ENCODE measurements around the gene RIN1.

The RIN1 gene

DNA sequence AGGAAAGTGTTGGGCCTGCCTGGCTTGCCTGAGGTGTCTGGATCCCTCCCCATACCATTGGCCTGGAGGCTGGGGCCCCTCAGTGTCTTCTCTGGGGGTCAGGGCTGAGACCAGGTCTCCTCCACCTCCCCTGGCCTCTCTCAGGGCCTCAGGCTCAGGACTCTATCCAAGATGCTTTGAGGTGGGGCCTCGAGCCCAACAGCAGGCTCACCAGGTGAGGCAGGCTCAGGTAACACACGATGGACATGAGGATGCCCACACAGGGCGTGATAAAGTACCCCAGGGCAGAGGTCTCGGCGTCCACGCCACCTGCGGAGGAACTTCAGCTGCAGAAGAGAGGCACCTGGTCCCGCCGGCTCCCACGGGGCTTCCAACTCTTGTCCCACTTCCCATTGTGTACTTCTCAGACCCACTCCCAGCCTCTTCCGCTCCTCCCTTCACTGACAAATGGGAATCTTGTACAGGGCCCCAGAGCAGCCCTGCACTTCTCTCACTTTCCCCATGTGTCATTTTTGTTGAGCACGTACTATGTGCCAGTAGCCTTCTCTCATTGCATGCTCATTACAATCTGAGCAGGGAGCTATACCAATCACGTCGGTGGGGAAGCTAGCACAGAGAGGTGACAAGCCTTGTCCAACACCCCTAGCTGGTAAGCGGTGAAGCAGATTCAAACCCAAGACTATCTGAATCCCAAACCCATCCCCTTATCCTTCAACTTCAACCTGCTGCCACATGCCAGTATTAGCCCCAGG lies 31.5 kb upstream of the RIN1 start:
- 95 to 96% methylated on average over 15 of the region's 15 CpGs for WGBS, 2 experiments
- no peaks in the 10 kb centered on the region for H3K27me3 ChIP-seq (ENCODE audit: control insufficient read depth, insufficient read depth, low read length, poor library complexity, severe bottlenecking)
- H3K9me3 ChIP-seq (ENCODE audit: control insufficient read depth, low read length) = no peaks in the 10 kb centered on the region
- no peak overlapping the region for H3K27ac ChIP-seq (ENCODE audit: insufficient read depth, low read depth, low read length, poor library complexity, severe bottlenecking)
- H3K36me3 ChIP-seq (ENCODE audit: control insufficient read depth, insufficient read depth, low read length) = peaks cover 11% of the 10 kb centered on the region
- no peak overlapping the region for H3K4me3 ChIP-seq (ENCODE audit: insufficient read depth, low read depth, low read length)
- H3K4me1 ChIP-seq (ENCODE audit: control insufficient read depth, insufficient read depth, low read length) = no peaks in the 10 kb centered on the region

- Histone ChIP-seq H3K27ac (ENCODE audit: insufficient read depth, low read depth, low read length, poor library complexity, severe bottlenecking) (no peak overlapping the region), H3K36me3 (ENCODE audit: control insufficient read depth, insufficient read depth, low read length) (peaks cover 11% of the 10 kb centered on the region), H3K4me1 (ENCODE audit: control insufficient read depth, insufficient read depth, low read length) (no peaks in the 10 kb centered on the region), H3K27me3 (ENCODE audit: control insufficient read depth, insufficient read depth, low read length, poor library complexity, severe bottlenecking) (no peaks in the 10 kb centered on the region), H3K4me3 (ENCODE audit: insufficient read depth, low read depth, low read length) (no peak overlapping the region), H3K9me3 (ENCODE audit: control insufficient read depth, low read length) (no peaks in the 10 kb centered on the region)
- 95% methylated on average over 8 of the region's 8 CpGs for WGBS, 2 experiments
Measured at GRCh38 chr11:66366844-66367477, 30.7 kb upstream of the RIN1 start.

DNA sequence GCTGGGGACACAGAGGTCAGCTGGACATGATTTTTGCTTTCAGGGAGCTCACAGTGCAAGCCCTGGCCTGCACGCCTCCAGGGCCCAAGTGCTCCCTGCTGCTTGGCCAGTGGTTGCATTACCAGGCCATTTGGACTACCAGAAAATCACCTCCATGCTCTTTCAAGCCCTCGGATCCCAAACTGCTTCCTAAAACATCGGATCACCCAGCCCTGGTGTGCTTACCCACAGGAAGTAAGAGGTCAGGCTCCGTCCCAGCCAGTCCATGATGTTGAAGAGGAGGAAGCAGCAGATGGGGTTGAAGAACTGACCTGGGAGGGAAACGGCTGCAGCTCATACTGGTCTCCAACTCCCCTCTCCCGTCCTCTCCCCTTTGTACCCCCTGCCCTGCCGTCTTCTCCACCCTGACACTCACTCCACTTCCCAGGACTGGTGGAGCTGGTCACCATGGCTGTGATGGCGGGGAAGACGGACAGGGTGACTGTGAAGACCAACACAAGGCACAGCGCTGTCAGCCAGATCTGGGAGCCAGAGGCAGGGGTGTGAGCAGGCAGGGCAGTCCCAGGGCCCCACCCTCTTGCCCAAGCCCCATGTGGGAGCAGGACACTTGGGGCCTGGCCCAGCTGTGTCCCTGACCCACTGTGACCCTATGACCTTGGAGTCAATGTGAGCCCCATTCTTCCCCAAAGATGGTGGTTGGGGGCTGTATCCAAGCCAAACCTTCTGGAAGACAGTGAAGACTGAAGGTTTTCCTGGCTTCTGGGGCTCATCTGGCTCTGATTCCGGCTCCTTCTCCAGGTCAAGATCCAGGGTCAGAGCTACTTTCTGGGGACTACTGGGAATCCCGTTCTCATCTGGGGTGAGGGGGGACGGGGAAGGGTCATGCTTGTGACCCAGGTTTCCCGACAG lies 29.7 kb upstream of the RIN1 start:
- H3K4me1 ChIP-seq (ENCODE audit: control insufficient read depth, insufficient read depth, low read length) = no peaks in the 10 kb centered on the region
- no peak overlapping the region for H3K4me3 ChIP-seq (ENCODE audit: insufficient read depth, low read depth, low read length)
- H3K36me3 ChIP-seq (ENCODE audit: control insufficient read depth, insufficient read depth, low read length) = peaks cover 11% of the 10 kb centered on the region
- H3K9me3 ChIP-seq (ENCODE audit: control insufficient read depth, low read length) = no peaks in the 10 kb centered on the region
- 93 to 94% methylated on average over 14 of the region's 14 CpGs for WGBS, 2 experiments
- H3K27me3 ChIP-seq (ENCODE audit: control insufficient read depth, insufficient read depth, low read length, poor library complexity, severe bottlenecking) = no peaks in the 10 kb centered on the region
- H3K27ac ChIP-seq (ENCODE audit: insufficient read depth, low read depth, low read length, poor library complexity, severe bottlenecking) = no peak overlapping the region

- WGBS, 2 experiments = 95 to 97% methylated on average over 6 of the region's 6 CpGs
Measured at GRCh38 chr11:66365166-66365565, 28.9 kb upstream of the RIN1 start.

DNA sequence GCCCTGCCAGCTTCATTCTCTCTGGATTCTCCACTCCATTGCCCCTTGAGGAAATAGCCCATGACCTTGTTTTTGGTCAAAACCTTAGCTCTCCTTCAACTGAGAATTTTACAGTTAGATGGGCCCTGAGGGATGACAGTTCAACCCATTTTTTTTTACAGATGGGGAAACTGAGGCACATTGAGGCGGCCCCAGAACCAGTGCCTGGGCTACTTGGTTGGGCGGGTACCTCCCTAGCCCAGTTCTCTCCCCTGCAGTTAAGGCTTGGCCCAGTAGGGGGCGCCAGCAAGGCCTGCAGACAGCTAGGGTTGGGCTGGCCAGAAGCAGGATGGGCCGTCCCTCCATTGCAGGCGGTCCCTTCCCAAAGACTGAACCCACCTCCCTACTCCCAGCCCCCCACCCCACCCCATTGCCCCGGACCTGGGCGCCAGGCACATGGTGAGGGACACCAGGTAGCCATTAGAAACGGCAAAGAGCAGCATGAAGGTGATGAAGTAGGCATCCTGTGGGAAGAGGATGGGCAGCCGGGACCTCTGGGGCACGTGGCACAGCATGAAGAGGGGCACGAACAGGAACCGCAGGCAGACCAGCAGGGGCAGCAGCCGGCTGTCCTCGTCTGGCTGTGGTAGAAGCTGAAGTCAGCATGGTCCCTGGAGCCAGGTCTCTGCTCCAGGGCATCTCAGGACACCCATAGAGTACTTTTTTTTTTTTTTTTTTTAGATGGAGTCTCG lies 27.7 kb upstream of the RIN1 start:
- WGBS, 2 experiments = 65 to 66% methylated on average over 15 of the region's 15 CpGs
- Histone ChIP-seq H3K36me3 (ENCODE audit: control insufficient read depth, insufficient read depth, low read length) (peaks cover 11% of the 10 kb centered on the region), H3K4me1 (ENCODE audit: control insufficient read depth, insufficient read depth, low read length) (no peaks in the 10 kb centered on the region), H3K27me3 (ENCODE audit: control insufficient read depth, insufficient read depth, low read length, poor library complexity, severe bottlenecking) (no peaks in the 10 kb centered on the region), H3K9me3 (ENCODE audit: control insufficient read depth, low read length) (no peaks in the 10 kb centered on the region), H3K4me3 (ENCODE audit: insufficient read depth, low read depth, low read length) (no peak overlapping the region), H3K27ac (ENCODE audit: insufficient read depth, low read depth, low read length, poor library complexity, severe bottlenecking) (no peak overlapping the region)

More at GRCh38 chr11:66365166-66365565, 28.9 kb upstream of the RIN1 start:
- peaks cover 11% of the 10 kb centered on the region for H3K36me3 ChIP-seq (ENCODE audit: control insufficient read depth, insufficient read depth, low read length)
- no peak overlapping the region for H3K4me3 ChIP-seq (ENCODE audit: insufficient read depth, low read depth, low read length)
- H3K27me3 ChIP-seq (ENCODE audit: control insufficient read depth, insufficient read depth, low read length, poor library complexity, severe bottlenecking) = no peaks in the 10 kb centered on the region
- no peak overlapping the region for H3K27ac ChIP-seq (ENCODE audit: insufficient read depth, low read depth, low read length, poor library complexity, severe bottlenecking)
- no peaks in the 10 kb centered on the region for H3K9me3 ChIP-seq (ENCODE audit: control insufficient read depth, low read length)
- no peaks in the 10 kb centered on the region for H3K4me1 ChIP-seq (ENCODE audit: control insufficient read depth, insufficient read depth, low read length)

GRCh38 chr11:66363187-66363601 lies 27.0 kb upstream of the RIN1 start:
- H3K9me3 ChIP-seq (ENCODE audit: control insufficient read depth, low read length) = no peaks in the 10 kb centered on the region
- WGBS, 2 experiments = 94 to 96% methylated on average over 14 of the region's 14 CpGs
- no peak overlapping the region for H3K27ac ChIP-seq (ENCODE audit: insufficient read depth, low read depth, low read length, poor library complexity, severe bottlenecking)
- H3K36me3 ChIP-seq (ENCODE audit: control insufficient read depth, insufficient read depth, low read length) = peaks cover 4% of the 10 kb centered on the region
- H3K4me3 ChIP-seq (ENCODE audit: insufficient read depth, low read depth, low read length) = no peak overlapping the region
- H3K27me3 ChIP-seq (ENCODE audit: control insufficient read depth, insufficient read depth, low read length, poor library complexity, severe bottlenecking) = no peaks in the 10 kb centered on the region
- H3K4me1 ChIP-seq (ENCODE audit: control insufficient read depth, insufficient read depth, low read length) = no peaks in the 10 kb centered on the region

DNA sequence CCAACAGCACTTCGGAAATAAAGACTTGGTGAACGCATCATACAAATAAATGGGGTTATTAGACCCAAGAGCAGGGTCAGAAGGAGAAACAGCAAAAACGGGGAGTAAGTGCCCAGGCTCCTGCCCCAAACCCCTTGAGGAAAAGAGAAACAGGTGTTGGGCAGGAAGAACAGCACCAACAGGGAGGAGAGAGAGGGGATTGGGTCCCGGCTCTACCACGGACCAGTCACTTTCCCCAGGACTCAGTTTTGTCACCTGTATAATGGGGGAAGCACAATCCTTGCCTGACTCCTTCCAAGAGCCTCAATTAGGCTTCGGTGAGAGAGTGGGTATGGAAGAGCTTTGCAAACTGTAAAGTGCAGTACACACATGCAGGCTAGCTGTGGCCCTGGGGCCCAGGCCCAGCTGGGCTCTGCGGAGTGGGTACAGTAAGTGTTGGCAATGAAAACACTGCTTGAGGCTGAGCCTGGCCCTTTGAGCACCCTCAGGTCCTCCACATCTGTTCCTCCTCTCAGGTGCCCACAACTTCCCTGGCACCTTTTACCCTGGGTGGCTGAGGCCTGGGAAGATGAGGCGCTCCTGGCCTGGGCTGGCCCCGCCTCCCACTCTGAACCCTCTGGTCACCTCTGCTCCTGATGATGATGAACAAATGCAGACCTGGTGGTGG lies 26.4 kb upstream of the RIN1 start:
- peaks cover 3% of the 10 kb centered on the region for H3K36me3 ChIP-seq (ENCODE audit: control insufficient read depth, insufficient read depth, low read length)
- 85% methylated on average over 9 of the region's 9 CpGs for WGBS, 2 experiments

GRCh38 chr11:66361502-66361941 lies 25.3 kb upstream of the RIN1 start:
- no peaks in the 10 kb centered on the region for H3K4me1 ChIP-seq (ENCODE audit: control insufficient read depth, insufficient read depth, low read length)
- H3K9me3 ChIP-seq (ENCODE audit: control insufficient read depth, low read length) = no peaks in the 10 kb centered on the region
- H3K27ac ChIP-seq (ENCODE audit: insufficient read depth, low read depth, low read length, poor library complexity, severe bottlenecking) = no peak overlapping the region
- 91 to 92% methylated on average over 6 of the region's 6 CpGs for WGBS, 2 experiments
- H3K36me3 ChIP-seq (ENCODE audit: control insufficient read depth, insufficient read depth, low read length) = no peaks in the 10 kb centered on the region
- no peak overlapping the region for H3K4me3 ChIP-seq (ENCODE audit: insufficient read depth, low read depth, low read length)
- H3K27me3 ChIP-seq (ENCODE audit: control insufficient read depth, insufficient read depth, low read length, poor library complexity, severe bottlenecking) = no peaks in the 10 kb centered on the region

More for the DNA sequence above, 26.4 kb upstream of the RIN1 start:
- Histone ChIP-seq H3K4me3 (ENCODE audit: insufficient read depth, low read depth, low read length) (no peak overlapping the region), H3K4me1 (ENCODE audit: control insufficient read depth, insufficient read depth, low read length) (no peaks in the 10 kb centered on the region), H3K27me3 (ENCODE audit: control insufficient read depth, insufficient read depth, low read length, poor library complexity, severe bottlenecking) (no peaks in the 10 kb centered on the region), H3K27ac (ENCODE audit: insufficient read depth, low read depth, low read length, poor library complexity, severe bottlenecking) (no peak overlapping the region), H3K9me3 (ENCODE audit: control insufficient read depth, low read length) (no peaks in the 10 kb centered on the region)

DNA sequence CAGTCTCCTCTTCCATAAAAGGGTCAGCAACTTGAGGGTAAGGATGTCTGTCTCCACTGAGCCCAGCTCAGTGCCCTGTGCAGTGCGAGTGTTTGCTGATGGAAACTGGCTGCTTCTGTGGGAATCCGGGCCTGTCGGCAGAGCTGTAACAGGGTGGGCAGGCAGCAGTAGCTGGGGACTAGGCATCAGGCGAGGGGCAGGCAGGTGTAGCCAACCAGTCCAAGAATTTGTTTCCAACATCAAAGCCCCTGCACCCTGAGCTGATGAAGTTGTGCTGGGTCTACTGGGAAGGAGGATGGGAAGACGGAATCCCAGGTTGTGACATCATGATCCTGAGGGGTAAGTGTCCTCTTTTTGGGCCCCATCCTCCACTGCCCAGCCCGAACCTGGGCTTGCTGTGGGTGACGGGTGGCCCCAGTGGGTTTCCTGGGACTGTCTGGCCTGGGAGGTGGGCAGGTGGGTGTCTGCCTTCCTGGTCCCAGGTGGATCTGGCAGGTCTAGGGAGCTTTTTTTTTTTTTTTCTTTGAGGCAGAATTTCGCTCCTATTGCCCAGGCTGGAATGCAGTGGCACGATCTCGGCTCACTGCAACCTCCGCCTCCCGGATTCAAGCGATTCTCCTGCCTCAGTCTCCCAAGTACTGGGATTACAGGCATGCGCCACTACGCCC lies 24.3 kb upstream of the RIN1 start:
- no peaks in the 10 kb centered on the region for H3K9me3 ChIP-seq (ENCODE audit: control insufficient read depth, low read length)
- no peak overlapping the region for H3K4me3 ChIP-seq (ENCODE audit: insufficient read depth, low read depth, low read length)
- no peaks in the 10 kb centered on the region for H3K4me1 ChIP-seq (ENCODE audit: control insufficient read depth, insufficient read depth, low read length)
- no peak overlapping the region for H3K27ac ChIP-seq (ENCODE audit: insufficient read depth, low read depth, low read length, poor library complexity, severe bottlenecking)
- H3K36me3 ChIP-seq (ENCODE audit: control insufficient read depth, insufficient read depth, low read length) = no peaks in the 10 kb centered on the region
- 93% methylated on average over 15 of the region's 15 CpGs for WGBS, 2 experiments
- H3K27me3 ChIP-seq (ENCODE audit: control insufficient read depth, insufficient read depth, low read length, poor library complexity, severe bottlenecking) = no peaks in the 10 kb centered on the region
